Lower leg skin (tissue), 4 donors: Measurements from ENCODE around the gene NPRL2. TPM values are rescaled to one million over a fixed set of nuclear protein-coding genes. Genes with fewer than 3 reads are reported as not detected.
A peak's percentile ranks its signal among the peaks of the same experiment; 100 is the strongest.

Experiments used
- DNase-seq, 2 donors: peaks; one replicate each; pipeline ENCODE4 v3.0.0-alpha.2; 2019; ENCODE audit warnings: low spot score in 2 of 2
- H3K4me3 ChIP-seq: fragments of 200-600 bp; sonication (generic); 2 replicates; pipeline ENCODE4 v1.5.1; 2017; ENCODE audit warnings: mild to moderate bottlenecking, low read depth; ENCODE audit not compliant: poor library complexity, severe bottlenecking
- CTCF ChIP-seq, 3 donors: fragments of 450-650 bp; IDR thresholded peaks; one replicate each; pipeline ENCODE4 v1.5.1; 2016; ENCODE audit warnings: antibody characterized with exemption in 3 of 3, mild to moderate bottlenecking in 3 of 3, moderate library complexity in 2 of 3
- POLR2A ChIP-seq, 2 donors: fragments of 450-650 bp; IDR thresholded peaks; one replicate each; pipeline ENCODE4 v1.6.1; 2016 to 2017; ENCODE audit warnings: antibody characterized with exemption in 2 of 2, mild to moderate bottlenecking in 1 of 2, moderate library complexity in 1 of 2
- WGBS, 2 donors: methylation state at CpG; one replicate each; pipeline ENCODE4 v1.1.5; 2018; 5-methylcytosine and 5-hydroxymethylcytosine counted together
- intact Hi-C: fragments of 100-400 bp; cut with DNase I; formaldehyde crosslinking; loops from one replicate; pipeline ENCODE4 v1.15.0; 2023; ENCODE audit warnings: low total_unique reads
- total RNA-seq, 4 donors: library from RNA; depleted of rRNA; stranded (reverse); fragments of >200 nt; gene quantifications; one replicate each; pipeline ENCODE4 v1.1.0, GENCODE V29; 2016

The NPRL2 gene
- total RNA-seq, 4 donors from 2014 or later = 17.3 to 28.0 (median 23.2) TPM

DNA sequence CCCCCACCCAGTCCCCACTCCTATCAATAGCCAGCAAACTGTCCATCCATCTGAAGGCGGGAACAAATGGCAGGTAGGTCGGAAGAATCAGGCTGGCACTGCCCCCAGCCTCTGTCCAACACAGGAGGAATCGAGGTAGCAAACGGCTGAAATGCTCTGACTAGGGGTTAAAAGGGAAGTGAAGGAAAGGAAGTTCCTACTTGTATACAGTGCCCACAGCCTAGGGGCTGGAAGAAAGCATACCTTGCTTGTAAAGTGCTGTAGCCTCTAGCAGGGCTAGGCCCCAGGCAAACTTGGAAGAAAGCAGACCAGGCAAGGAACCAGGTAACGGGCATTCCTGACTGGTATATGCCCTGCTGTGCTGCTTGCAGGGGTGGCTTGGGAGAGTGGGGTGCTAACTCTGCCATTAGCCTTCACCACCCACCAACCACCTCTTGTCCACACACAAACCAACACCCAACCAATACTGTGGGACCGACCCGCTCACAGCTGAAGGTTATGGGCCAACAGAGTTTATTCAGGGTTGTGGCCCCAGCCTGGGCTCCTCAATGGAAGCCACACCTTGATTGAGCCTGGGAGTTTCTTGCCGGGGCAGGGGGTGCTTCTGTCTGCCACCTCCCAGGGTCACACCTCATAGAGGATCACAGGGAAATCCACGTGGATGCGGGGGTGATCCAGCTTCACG, 24.9 kb downstream of the NPRL2 start:
- 81 to 86% methylated on average over 10 to 11 of the region's 11 CpGs for WGBS, 2 donors
- DNase-seq = no peak
- H3K4me3 ChIP-seq = no peak overlapping the region
- TF ChIP-seq CTCF (IDR thresholded peaks at IDR 0.05) (no peak), POLR2A (IDR thresholded peaks at IDR 0.05) (no peak)
- intact Hi-C loops = no loop called here

GRCh38 chr3:50325113-50325480, 25.5 kb downstream of the NPRL2 start:
- whole genome bisulfite sequencing, 2 donors = 71 to 94% methylated on average over 2 of the region's 2 CpGs
- DNase-seq = no peak
- TF ChIP-seq POLR2A (IDR thresholded peaks at IDR 0.05) = no peak
- no peak overlapping the region for H3K4me3 ChIP-seq
- intact Hi-C loops = no loop called here

GRCh38 chr3:50324351-50325112, 26.0 kb downstream of the NPRL2 start:
- peak in 1 of 2 donors; percentile 60 for DNase-seq
- H3K4me3 ChIP-seq = no peak overlapping the region
- intact Hi-C loops = no loop called here
- no peak for TF ChIP-seq POLR2A (IDR thresholded peaks at IDR 0.05)
- peak in 1 of 3 donors; percentile 59 for TF ChIP-seq CTCF (IDR thresholded peaks at IDR 0.05)
- WGBS, 2 donors = 44 to 50% methylated on average over 4 of the region's 4 CpGs

DNA sequence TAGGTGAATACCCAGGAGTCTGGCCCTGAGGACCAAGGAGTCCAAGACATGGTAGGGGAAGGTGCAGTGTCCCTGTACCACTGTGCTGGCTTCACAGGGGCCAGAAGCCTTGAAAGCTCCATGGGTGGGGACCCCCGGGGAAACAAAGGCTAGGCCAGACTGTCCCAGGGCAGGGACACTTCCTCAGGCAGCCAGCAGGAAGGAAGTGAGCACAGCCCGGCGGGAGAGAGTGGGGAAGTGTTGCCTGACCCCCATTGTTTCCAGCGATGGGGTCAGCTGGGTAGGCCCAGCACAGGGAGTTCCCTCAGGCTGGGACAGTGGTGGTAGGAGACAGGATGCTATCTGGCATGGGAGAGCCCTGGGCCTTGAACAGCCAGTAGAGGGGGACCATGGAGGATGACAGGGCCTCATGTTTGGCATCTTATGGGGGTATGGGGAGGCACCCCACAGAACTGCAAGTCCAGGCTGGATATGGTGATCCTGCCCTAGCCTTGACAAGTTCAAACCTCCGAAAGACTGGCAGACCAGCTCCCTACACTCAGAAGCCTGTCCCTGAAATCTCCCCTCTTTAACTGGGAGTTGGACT, 26.9 kb downstream of the NPRL2 start:
- intact Hi-C loops = no loop called here
- WGBS, 2 donors = 44 to 81% methylated on average over 4 of the region's 5 CpGs
- no peak overlapping the region for H3K4me3 ChIP-seq

DNA sequence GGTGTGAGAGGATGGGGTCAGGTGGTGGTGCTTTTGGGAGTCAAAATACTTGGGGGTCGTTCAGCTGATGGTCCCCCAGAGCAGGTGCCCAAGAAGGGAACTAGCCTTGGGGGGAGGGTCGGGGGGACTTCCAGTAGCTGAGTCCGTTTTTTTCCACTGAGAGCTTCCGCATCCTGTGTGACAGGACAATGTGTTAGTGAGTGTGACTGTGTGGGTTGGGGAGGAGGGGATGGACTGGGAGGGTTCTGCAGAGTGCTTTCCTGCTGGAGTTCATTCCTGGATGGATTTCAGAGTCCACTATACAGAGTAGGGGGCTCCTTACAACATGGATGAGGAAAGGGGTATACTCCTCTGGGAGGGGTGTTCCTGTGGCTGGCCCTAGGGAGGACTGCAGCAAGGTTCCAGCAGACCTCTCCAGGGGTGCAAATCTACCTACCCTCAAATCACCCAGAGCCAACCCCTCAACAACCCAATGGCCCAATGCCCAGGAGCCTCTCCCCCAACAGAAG, 27.4 kb downstream of the NPRL2 start:
- no peak for TF ChIP-seq POLR2A (IDR thresholded peaks at IDR 0.05)
- no peak for TF ChIP-seq CTCF (IDR thresholded peaks at IDR 0.05)
- intact Hi-C loops = no loop called here
- peak in 1 of 2 donors; percentile 18 for DNase-seq
- H3K4me3 ChIP-seq = no peak overlapping the region
- WGBS, 2 donors = 50 to 68% methylated on average over 4 of the region's 4 CpGs

More for the DNA sequence above, 26.9 kb downstream of the NPRL2 start:
- peak in 1 of 2 donors; percentile 36 for DNase-seq
- TF ChIP-seq POLR2A (IDR thresholded peaks at IDR 0.05) (no peak), CTCF (IDR thresholded peaks at IDR 0.05) (no peak)
